Stomach (tissue), 4 donors: ENCODE results near the gene GREM2.

ENCODE experiments used
- POLR2A ChIP-seq, 4 donors: fragments of 450-650 bp; IDR thresholded peaks; one replicate each; pipeline ENCODE4 v1.6.1; 2016; ENCODE audit warnings: antibody characterized with exemption in 4 of 4, control low read depth in 2 of 4, mild to moderate bottlenecking in 1 of 4, moderate library complexity in 1 of 4
- POLR2AphosphoS5 ChIP-seq, 3 donors: sonication (generic); formaldehyde crosslinking; IDR thresholded peaks; one replicate each; pipeline ENCODE4 v1.6.1; 2016; ENCODE audit warnings: antibody characterized with exemption in 3 of 3
- TF ChIP-seq, protein P1 (sequence below), 7 experiments: fragments of 450-650 bp in 4 of 7; fragments of 200-600 bp in 3 of 7; sonication (generic) in 3 of 7; IDR thresholded peaks; one replicate each; pipeline ENCODE4 v1.5.1; 2016 to 2019; ENCODE audit warnings: antibody characterized with exemption in 7 of 7, control low read depth in 2 of 7, mild to moderate bottlenecking in 1 of 7

DNA sequence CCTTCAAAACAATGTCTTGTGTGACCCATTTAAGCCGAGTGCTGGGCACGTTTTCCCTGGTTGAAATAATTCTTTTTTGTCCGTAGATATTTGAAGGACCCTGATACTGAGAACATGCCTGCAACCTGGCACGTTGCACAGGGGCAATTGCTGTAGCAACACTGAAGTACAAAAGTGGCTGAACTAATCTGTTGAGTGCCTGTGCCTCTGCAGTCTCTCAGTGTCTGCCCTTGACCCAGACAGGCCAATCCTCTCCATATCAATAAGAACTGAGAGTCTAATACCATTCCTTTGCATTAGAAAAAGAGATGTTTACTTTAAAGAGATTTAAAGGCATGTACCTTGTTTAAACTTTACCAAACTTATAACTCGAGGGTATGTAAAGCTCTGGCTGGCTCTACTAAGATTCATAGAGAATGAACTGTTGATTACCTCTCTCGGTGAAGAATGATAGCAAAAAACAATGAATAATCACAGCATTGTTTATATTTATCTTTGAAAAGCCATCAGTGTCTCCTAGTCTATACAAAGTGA, 2.4 kb downstream of the GREM2 start:
- TF ChIP-seq, protein P1, sequence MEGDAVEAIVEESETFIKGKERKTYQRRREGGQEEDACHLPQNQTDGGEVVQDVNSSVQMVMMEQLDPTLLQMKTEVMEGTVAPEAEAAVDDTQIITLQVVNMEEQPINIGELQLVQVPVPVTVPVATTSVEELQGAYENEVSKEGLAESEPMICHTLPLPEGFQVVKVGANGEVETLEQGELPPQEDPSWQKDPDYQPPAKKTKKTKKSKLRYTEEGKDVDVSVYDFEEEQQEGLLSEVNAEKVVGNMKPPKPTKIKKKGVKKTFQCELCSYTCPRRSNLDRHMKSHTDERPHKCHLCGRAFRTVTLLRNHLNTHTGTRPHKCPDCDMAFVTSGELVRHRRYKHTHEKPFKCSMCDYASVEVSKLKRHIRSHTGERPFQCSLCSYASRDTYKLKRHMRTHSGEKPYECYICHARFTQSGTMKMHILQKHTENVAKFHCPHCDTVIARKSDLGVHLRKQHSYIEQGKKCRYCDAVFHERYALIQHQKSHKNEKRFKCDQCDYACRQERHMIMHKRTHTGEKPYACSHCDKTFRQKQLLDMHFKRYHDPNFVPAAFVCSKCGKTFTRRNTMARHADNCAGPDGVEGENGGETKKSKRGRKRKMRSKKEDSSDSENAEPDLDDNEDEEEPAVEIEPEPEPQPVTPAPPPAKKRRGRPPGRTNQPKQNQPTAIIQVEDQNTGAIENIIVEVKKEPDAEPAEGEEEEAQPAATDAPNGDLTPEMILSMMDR (IDR thresholded peaks at IDR 0.05), result no peak
- TF ChIP-seq POLR2AphosphoS5 (IDR thresholded peaks at IDR 0.05), result no peak
- TF ChIP-seq POLR2A (IDR thresholded peaks at IDR 0.05), result no peak
